Astrocyte (in vitro differentiated cells and primary cell): ENCODE measurements around the gene GRIA2. TPM values are rescaled to one million over a fixed set of nuclear protein-coding genes. Genes with fewer than 3 reads are reported as not detected.

ENCODE experiments used
- DNase-seq: peaks from one replicate; pipeline ENCODE4 v3.0.0-alpha.2; 2010; ENCODE audit warnings: low read depth
- FAIRE-seq: peaks from 2 replicates; lab custom pipeline; 2011; peaks lifted over from hg19 to GRCh38; lab: Jason Lieb, UNC
- H2AFZ ChIP-seq: 2 replicates; pipeline ENCODE4 v1.6.0; 2012; ENCODE audit warnings: low read depth, low read length, inconsistent platforms
- H3K27ac ChIP-seq: 2 replicates; pipeline ENCODE4 v1.5.1; 2011; ENCODE audit warnings: low read depth, low read length, inconsistent platforms
- H3K27me3 ChIP-seq: 2 replicates; pipeline ENCODE4 v1.6.0; 2011; ENCODE audit warnings: low read length, inconsistent platforms; ENCODE audit not compliant: insufficient read depth
- H3K36me3 ChIP-seq: 2 replicates; pipeline ENCODE4 v1.5.1; 2011; ENCODE audit warnings: low read length, inconsistent platforms; ENCODE audit not compliant: insufficient read depth
- H3K4me1 ChIP-seq: 2 replicates; pipeline ENCODE4 v1.5.1; 2011; ENCODE audit warnings: low read length, inconsistent platforms; ENCODE audit not compliant: insufficient read depth
- H3K4me2 ChIP-seq: 2 replicates; pipeline ENCODE4 v1.6.0; 2012; ENCODE audit warnings: low read length, inconsistent platforms
- H3K4me3 ChIP-seq: 2 replicates; pipeline ENCODE4 v1.5.1; 2011; ENCODE audit warnings: low read depth, mild to moderate bottlenecking, low read length, inconsistent platforms; ENCODE audit not compliant: insufficient read depth
- H3K79me2 ChIP-seq: 2 replicates; pipeline ENCODE4 v1.6.0; 2012; ENCODE audit warnings: mild to moderate bottlenecking, low read length, inconsistent platforms; ENCODE audit not compliant: insufficient read depth
- H3K9ac ChIP-seq: 2 replicates; pipeline ENCODE4 v1.6.0; 2012; ENCODE audit warnings: mild to moderate bottlenecking, low read length, inconsistent platforms
- H3K9me3 ChIP-seq: 2 replicates; pipeline ENCODE4 v1.5.1; 2012; ENCODE audit warnings: low read depth, mild to moderate bottlenecking, low read length, inconsistent platforms; ENCODE audit not compliant: insufficient read depth
- H4K20me1 ChIP-seq: 2 replicates; pipeline ENCODE4 v1.6.0; 2012; ENCODE audit warnings: low read length, inconsistent platforms; ENCODE audit not compliant: insufficient read depth
- H3K27ac Mint-ChIP-seq: one replicate; pipeline ENCODE4 v1.8.0; 2021; ENCODE audit warnings: mild to moderate bottlenecking, mixed read lengths; ENCODE audit not compliant: unreplicated experiment
- H3K27me3 Mint-ChIP-seq: one replicate; pipeline ENCODE4 v1.8.0; 2021; ENCODE audit warnings: low read depth, mixed read lengths; ENCODE audit not compliant: unreplicated experiment
- H3K36me3 Mint-ChIP-seq: one replicate; pipeline ENCODE4 v1.8.0; 2021; ENCODE audit warnings: low read depth, mixed read lengths; ENCODE audit not compliant: unreplicated experiment
- H3K4me1 Mint-ChIP-seq: one replicate; pipeline ENCODE4 v1.8.0; 2021; ENCODE audit warnings: low read depth, mixed read lengths; ENCODE audit not compliant: unreplicated experiment
- H3K4me3 Mint-ChIP-seq: one replicate; pipeline ENCODE4 v1.8.0; 2021; ENCODE audit warnings: mild to moderate bottlenecking, moderate library complexity, mixed read lengths; ENCODE audit not compliant: unreplicated experiment
- H3K9me3 Mint-ChIP-seq: one replicate; pipeline ENCODE4 v1.8.0; 2021; ENCODE audit warnings: mild to moderate bottlenecking, mixed read lengths; ENCODE audit not compliant: unreplicated experiment
- EZH2 ChIP-seq: IDR thresholded peaks from 2 replicates; pipeline ENCODE4 v1.6.1; 2012; ENCODE audit warnings: mild to moderate bottlenecking, low read length, inconsistent platforms; ENCODE audit not compliant: insufficient read depth
- total RNA-seq: library from RNA; stranded (reverse); gene quantifications from 2 replicates; pipeline ENCODE4 v1.2.1, GENCODE V29; 2021
- TF ChIP-seq, protein P1 (sequence below): IDR thresholded peaks from 2 replicates; pipeline ENCODE4 v1.5.1; 2011; ENCODE audit warnings: low read depth, mild to moderate bottlenecking, inconsistent platforms, low read length, moderate library complexity; ENCODE audit not compliant: insufficient read depth

The GRIA2 gene
- total RNA-seq, 1 donor from 2014 or later = not detected

DNA sequence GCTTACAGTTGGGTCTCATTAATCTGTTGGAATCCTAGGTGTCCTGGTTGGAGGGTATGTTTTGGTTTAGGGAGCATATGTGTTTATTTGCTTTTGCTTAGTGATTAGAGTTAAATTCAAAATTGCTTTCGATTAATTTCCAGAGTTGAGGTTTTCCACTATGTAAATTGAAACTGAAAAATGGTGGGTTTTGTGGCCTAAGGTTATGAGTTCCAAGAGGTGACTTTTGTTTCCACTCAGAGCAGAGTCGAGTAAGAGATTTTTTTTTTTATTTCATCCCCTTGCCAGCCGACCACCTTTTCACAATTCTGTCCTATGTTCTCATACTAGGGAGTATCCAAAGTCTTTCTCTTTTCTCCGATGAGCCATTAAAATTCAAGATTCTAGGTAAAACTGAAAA lies 66.9 kb downstream of the GRIA2 start:
- no peak overlapping the region for H3K9ac ChIP-seq
- no peak overlapping the region for H3K4me3 Mint-ChIP-seq
- no peak overlapping the region for H3K4me2 ChIP-seq
- H4K20me1 ChIP-seq = no peaks in the 10 kb centered on the region
- no peaks in the 10 kb centered on the region for H3K4me1 ChIP-seq
- no peaks in the 10 kb centered on the region for H3K9me3 Mint-ChIP-seq
- H3K9me3 ChIP-seq = no peaks in the 10 kb centered on the region
- no peaks in the 10 kb centered on the region for H3K27me3 ChIP-seq
- no peaks in the 10 kb centered on the region for H3K4me1 Mint-ChIP-seq
- DNase-seq (no peak), FAIRE-seq (no peak)
- no peak overlapping the region for H3K27ac ChIP-seq
- no peaks in the 10 kb centered on the region for H3K79me2 ChIP-seq
- H3K27me3 Mint-ChIP-seq = no peaks in the 10 kb centered on the region
- TF ChIP-seq, protein P1, sequence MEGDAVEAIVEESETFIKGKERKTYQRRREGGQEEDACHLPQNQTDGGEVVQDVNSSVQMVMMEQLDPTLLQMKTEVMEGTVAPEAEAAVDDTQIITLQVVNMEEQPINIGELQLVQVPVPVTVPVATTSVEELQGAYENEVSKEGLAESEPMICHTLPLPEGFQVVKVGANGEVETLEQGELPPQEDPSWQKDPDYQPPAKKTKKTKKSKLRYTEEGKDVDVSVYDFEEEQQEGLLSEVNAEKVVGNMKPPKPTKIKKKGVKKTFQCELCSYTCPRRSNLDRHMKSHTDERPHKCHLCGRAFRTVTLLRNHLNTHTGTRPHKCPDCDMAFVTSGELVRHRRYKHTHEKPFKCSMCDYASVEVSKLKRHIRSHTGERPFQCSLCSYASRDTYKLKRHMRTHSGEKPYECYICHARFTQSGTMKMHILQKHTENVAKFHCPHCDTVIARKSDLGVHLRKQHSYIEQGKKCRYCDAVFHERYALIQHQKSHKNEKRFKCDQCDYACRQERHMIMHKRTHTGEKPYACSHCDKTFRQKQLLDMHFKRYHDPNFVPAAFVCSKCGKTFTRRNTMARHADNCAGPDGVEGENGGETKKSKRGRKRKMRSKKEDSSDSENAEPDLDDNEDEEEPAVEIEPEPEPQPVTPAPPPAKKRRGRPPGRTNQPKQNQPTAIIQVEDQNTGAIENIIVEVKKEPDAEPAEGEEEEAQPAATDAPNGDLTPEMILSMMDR = no peak
- TF ChIP-seq EZH2 = no peak
- no peak overlapping the region for H3K27ac Mint-ChIP-seq
- H3K4me3 ChIP-seq = no peak overlapping the region
- no peaks in the 10 kb centered on the region for H3K36me3 ChIP-seq
- H3K36me3 Mint-ChIP-seq = no peaks in the 10 kb centered on the region
- no peak overlapping the region for H2AFZ ChIP-seq

DNA sequence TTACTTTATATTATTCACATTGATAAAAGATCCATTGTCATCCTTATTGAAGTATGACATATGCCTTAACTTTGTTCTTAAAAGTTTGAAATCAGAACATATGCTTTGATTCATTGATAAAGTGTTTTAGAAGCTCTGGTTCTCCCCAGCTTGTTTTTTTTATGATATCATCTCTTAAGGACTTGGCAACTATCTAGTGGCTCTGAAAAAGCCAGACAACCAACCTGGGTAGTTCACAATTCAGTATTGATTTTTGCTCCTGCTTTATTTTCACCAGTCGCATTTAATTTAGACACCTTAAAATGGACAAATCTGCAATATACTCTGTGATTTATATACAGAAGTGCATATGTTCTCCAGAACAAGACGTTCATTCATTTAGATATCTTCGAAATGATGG lies 70.1 kb downstream of the GRIA2 start:
- H3K9ac ChIP-seq = no peak overlapping the region
- H3K36me3 ChIP-seq = no peaks in the 10 kb centered on the region
- Mint-ChIP-seq H3K27me3 (no peaks in the 10 kb centered on the region), H3K4me1 (no peaks in the 10 kb centered on the region), H3K9me3 (no peaks in the 10 kb centered on the region), H3K27ac (no peak overlapping the region), H3K36me3 (no peaks in the 10 kb centered on the region), H3K4me3 (no peak overlapping the region)
- no peak for TF ChIP-seq EZH2
- TF ChIP-seq, protein P1 = no peak
- H3K27me3 ChIP-seq = no peaks in the 10 kb centered on the region
- H3K79me2 ChIP-seq = no peaks in the 10 kb centered on the region
- H2AFZ ChIP-seq = no peak overlapping the region
- no peak overlapping the region for H3K4me2 ChIP-seq
- H3K4me3 ChIP-seq = no peak overlapping the region
- FAIRE-seq (peak; percentile 23), DNase-seq (no peak)
- H4K20me1 ChIP-seq = no peaks in the 10 kb centered on the region
- no peaks in the 10 kb centered on the region for H3K4me1 ChIP-seq
- no peak overlapping the region for H3K27ac ChIP-seq
- no peaks in the 10 kb centered on the region for H3K9me3 ChIP-seq

DNA sequence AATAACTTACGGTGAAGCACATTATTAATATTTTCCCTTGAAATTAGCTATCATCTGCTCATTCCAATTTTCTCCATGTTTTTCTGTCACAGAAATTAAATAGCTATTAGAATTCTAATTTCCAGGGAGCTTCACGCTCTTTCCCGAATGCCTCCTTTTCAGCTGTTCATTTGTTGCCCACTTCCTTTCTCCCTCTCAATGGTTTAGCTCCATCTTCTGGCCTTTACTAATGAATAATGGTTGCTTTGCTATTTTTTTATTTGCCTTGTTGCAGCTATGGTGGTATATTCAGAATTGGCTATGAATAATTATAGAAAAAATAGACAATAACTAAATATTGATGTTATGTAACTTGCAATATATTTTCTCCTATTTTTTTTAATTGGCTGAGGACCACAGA lies 70.5 kb downstream of the GRIA2 start:
- DNase-seq (no peak), FAIRE-seq (no peak)

More for the DNA sequence above, 70.5 kb downstream of the GRIA2 start:
- TF ChIP-seq, protein P1 = no peak
- no peak for TF ChIP-seq EZH2
- Mint-ChIP-seq H3K27ac (no peak overlapping the region), H3K4me1 (no peaks in the 10 kb centered on the region), H3K27me3 (no peaks in the 10 kb centered on the region), H3K36me3 (no peaks in the 10 kb centered on the region), H3K9me3 (no peaks in the 10 kb centered on the region), H3K4me3 (no peak overlapping the region)
- no peaks in the 10 kb centered on the region for H3K9me3 ChIP-seq
- no peaks in the 10 kb centered on the region for H3K4me1 ChIP-seq
- H3K4me3 ChIP-seq = no peak overlapping the region
- H3K27me3 ChIP-seq = no peaks in the 10 kb centered on the region
- no peak overlapping the region for H3K27ac ChIP-seq
- no peaks in the 10 kb centered on the region for H4K20me1 ChIP-seq
- H3K9ac ChIP-seq = no peak overlapping the region
- H3K36me3 ChIP-seq = no peaks in the 10 kb centered on the region
- no peaks in the 10 kb centered on the region for H3K79me2 ChIP-seq
- H3K4me2 ChIP-seq = no peak overlapping the region
- no peak overlapping the region for H2AFZ ChIP-seq
